SW 1271 (cell line): ENCODE results near the gene DENND4B.
A peak's percentile ranks its signal among the peaks of the same experiment; 100 is the strongest.

Experiments used
- DNase-seq, 2 experiments: peaks; one replicate each; lab custom pipeline; 2025; lab: John Stamatoyannopoulos, UW

Gene DENND4B

GRCh38 chr1:153970346-153970745 is 23.8 kb upstream of the DENND4B start:
- no peak for DNase-seq

- no peak for DNase-seq
Observed at GRCh38 chr1:153968972-153969371, 22.5 kb upstream of the DENND4B start.

- DNase-seq, result no peak
Observed at GRCh38 chr1:153968408-153968807, 21.9 kb upstream of the DENND4B start.

GRCh38 chr1:153968000-153968363 is 21.5 kb upstream of the DENND4B start:
- DNase-seq, result no peak

GRCh38 chr1:153967107-153967999 is 20.8 kb upstream of the DENND4B start, which contains the start of gene CREB3L4:
Gene CREB3L4 (plus strand): TSS chr1:153967902. CDS start chr1:153968526, 624 bp downstream.
- DNase-seq, result peak; percentile 81 to 90

GRCh38 chr1:153963850-153964331 is 17.4 kb upstream of the DENND4B start:
- peak in 1 of 2 experiments; percentile 68 for DNase-seq

GRCh38 chr1:153963030-153963849 is 16.7 kb upstream of the DENND4B start, which contains the start of gene SLC39A1:
Gene SLC39A1 (minus strand): TSS chr1:153963537. CDS start chr1:153962715, 822 bp downstream.
- peak; percentile 59 to 91 for DNase-seq

GRCh38 chr1:153962088-153963029 is 15.8 kb upstream of the DENND4B start:
- DNase-seq, result peak in 1 of 2 experiments; percentile 17

- no peak for DNase-seq
Observed at GRCh38 chr1:153961421-153961820, 14.9 kb upstream of the DENND4B start.

- DNase-seq, result no peak
Observed at GRCh38 chr1:153960206-153960605, 13.7 kb upstream of the DENND4B start.

- no peak for DNase-seq
Observed at GRCh38 chr1:153959454-153959853, 12.9 kb upstream of the DENND4B start.

GRCh38 chr1:153958961-153959260 is 12.4 kb upstream of the DENND4B start:
- no peak for DNase-seq

GRCh38 chr1:153958111-153958960 is 11.8 kb upstream of the DENND4B start, which contains the start of gene CRTC2:
Gene CRTC2 (minus strand): TSS chr1:153958612. CDS start chr1:153958497, 115 bp downstream.
- peak; percentile 85 to 95 for DNase-seq

- no peak for DNase-seq
Observed at GRCh38 chr1:153957744-153958110, 11.2 kb upstream of the DENND4B start.

- no peak for DNase-seq
Observed at GRCh38 chr1:153956997-153957715, 10.6 kb upstream of the DENND4B start.

- no peak for DNase-seq
Observed at GRCh38 chr1:153954826-153955225, 8.3 kb upstream of the DENND4B start.

- no peak for DNase-seq
Observed at GRCh38 chr1:153953859-153954365, 7.4 kb upstream of the DENND4B start.

GRCh38 chr1:153951801-153952200 is 5.3 kb upstream of the DENND4B start:
- no peak for DNase-seq

- no peak for DNase-seq
Observed at GRCh38 chr1:153951183-153951582, 4.7 kb upstream of the DENND4B start.
